Measurements from ENCODE around the gene LMF2.
A peak's percentile ranks its signal among the peaks of the same experiment; 100 is the strongest.
"Not testable (repeated sequence)": the region's sequence is repeated elsewhere in the genome, so short reads cannot be mapped to it uniquely, and the experiment has no call there.

The LMF2 gene

GRCh38 chr22:50524676-50525103 is 17.2 kb upstream of the LMF2 start:
- no peak for DNase-seq (ENCODE audit: extremely low spot score, insufficient read length, low read depth)
- FAIRE-seq = no peak

- DNase-seq (ENCODE audit: extremely low spot score, insufficient read length, low read depth) (no peak), FAIRE-seq (no peak)
Measured at GRCh38 chr22:50523806-50524675, 16.5 kb upstream of the LMF2 start.

GRCh38 chr22:50523458-50523805 is 15.9 kb upstream of the LMF2 start:
- FAIRE-seq = no peak
- DNase-seq (ENCODE audit: extremely low spot score, insufficient read length, low read depth) = no peak

- FAIRE-seq (no peak), DNase-seq (ENCODE audit: extremely low spot score, insufficient read length, low read depth) (no peak)
Measured at GRCh38 chr22:50522806-50523438, 15.4 kb upstream of the LMF2 start.

GRCh38 chr22:50522208-50522805 is 14.8 kb upstream of the LMF2 start:
- FAIRE-seq = no peak
- no peak for DNase-seq (ENCODE audit: extremely low spot score, insufficient read length, low read depth)

GRCh38 chr22:50521710-50522109 is 14.2 kb upstream of the LMF2 start:
- FAIRE-seq (no peak), DNase-seq (ENCODE audit: extremely low spot score, insufficient read length, low read depth) (no peak)

- FAIRE-seq = no peak
- DNase-seq (ENCODE audit: extremely low spot score, insufficient read length, low read depth) = no peak
Measured at GRCh38 chr22:50520826-50521453, 13.4 kb upstream of the LMF2 start.

- DNase-seq (ENCODE audit: extremely low spot score, insufficient read length, low read depth); FAIRE-seq: not testable (repeated sequence)
Measured at GRCh38 chr22:50520184-50520583, 12.7 kb upstream of the LMF2 start.

GRCh38 chr22:50519151-50519550 is 11.6 kb upstream of the LMF2 start:
- DNase-seq (ENCODE audit: extremely low spot score, insufficient read length, low read depth) = no peak
- FAIRE-seq = no peak

GRCh38 chr22:50518606-50519005 is 11.1 kb upstream of the LMF2 start:
- DNase-seq (ENCODE audit: extremely low spot score, insufficient read length, low read depth) (no peak), FAIRE-seq (no peak)

GRCh38 chr22:50517495-50518260 is 10.2 kb upstream of the LMF2 start:
- FAIRE-seq (no peak), DNase-seq (ENCODE audit: extremely low spot score, insufficient read length, low read depth) (no peak)

- DNase-seq (ENCODE audit: extremely low spot score, insufficient read length, low read depth) (no peak), FAIRE-seq (no peak)
Measured at GRCh38 chr22:50516891-50517290, 9.4 kb upstream of the LMF2 start.

GRCh38 chr22:50516068-50516467 is 8.6 kb upstream of the LMF2 start:
- DNase-seq (ENCODE audit: extremely low spot score, insufficient read length, low read depth) = no peak
- FAIRE-seq = no peak

GRCh38 chr22:50513175-50513574 is 5.7 kb upstream of the LMF2 start:
- DNase-seq (ENCODE audit: extremely low spot score, insufficient read length, low read depth) = no peak
- FAIRE-seq = no peak

- no peak for DNase-seq (ENCODE audit: extremely low spot score, insufficient read length, low read depth)
- FAIRE-seq = no peak
Measured at GRCh38 chr22:50508897-50509296, 1.4 kb upstream of the LMF2 start.

- DNase-seq (ENCODE audit: extremely low spot score, insufficient read length, low read depth) (peak; percentile 98), FAIRE-seq (peak; percentile 91)
Measured at GRCh38 chr22:50507991-50508884, 736 bp upstream of the LMF2 start, which contains the start of gene NCAPH2. NCAPH2 (plus strand) TSS chr22:50508224; CDS start chr22:50508338, 114 bp downstream.

- no peak for FAIRE-seq
- no peak for DNase-seq (ENCODE audit: extremely low spot score, insufficient read length, low read depth)
Measured at GRCh38 chr22:50506611-50507420, 686 bp downstream of the LMF2 start.
